Breast epithelium (tissue), 3 donors: ENCODE results near the gene MRPL54.

Source experiments
- CTCF ChIP-seq, 3 donors: fragments of 450-650 bp; IDR thresholded peaks; one replicate each; pipeline ENCODE4 v1.5.1; 2016 to 2017; ENCODE audit warnings: antibody characterized with exemption in 3 of 3, mild to moderate bottlenecking in 3 of 3, moderate library complexity in 3 of 3
- POLR2A ChIP-seq: fragments of 450-650 bp; IDR thresholded peaks from one replicate; pipeline ENCODE4 v1.6.1; 2016; ENCODE audit warnings: antibody characterized with exemption, mild to moderate bottlenecking, moderate library complexity

- no peak for TF ChIP-seq CTCF (IDR thresholded peaks at IDR 0.05)
- no peak for TF ChIP-seq POLR2A
These were observed 37.4 kb upstream of the MRPL54 start for GRCh38 chr19:3725121-3725520.
